ENCODE measurements around the gene CHRNA3.

Gene CHRNA3

GRCh38 chr15:78636378-78636859, 15.6 kb upstream of the CHRNA3 start:
- TF ChIP-seq, protein P1, sequence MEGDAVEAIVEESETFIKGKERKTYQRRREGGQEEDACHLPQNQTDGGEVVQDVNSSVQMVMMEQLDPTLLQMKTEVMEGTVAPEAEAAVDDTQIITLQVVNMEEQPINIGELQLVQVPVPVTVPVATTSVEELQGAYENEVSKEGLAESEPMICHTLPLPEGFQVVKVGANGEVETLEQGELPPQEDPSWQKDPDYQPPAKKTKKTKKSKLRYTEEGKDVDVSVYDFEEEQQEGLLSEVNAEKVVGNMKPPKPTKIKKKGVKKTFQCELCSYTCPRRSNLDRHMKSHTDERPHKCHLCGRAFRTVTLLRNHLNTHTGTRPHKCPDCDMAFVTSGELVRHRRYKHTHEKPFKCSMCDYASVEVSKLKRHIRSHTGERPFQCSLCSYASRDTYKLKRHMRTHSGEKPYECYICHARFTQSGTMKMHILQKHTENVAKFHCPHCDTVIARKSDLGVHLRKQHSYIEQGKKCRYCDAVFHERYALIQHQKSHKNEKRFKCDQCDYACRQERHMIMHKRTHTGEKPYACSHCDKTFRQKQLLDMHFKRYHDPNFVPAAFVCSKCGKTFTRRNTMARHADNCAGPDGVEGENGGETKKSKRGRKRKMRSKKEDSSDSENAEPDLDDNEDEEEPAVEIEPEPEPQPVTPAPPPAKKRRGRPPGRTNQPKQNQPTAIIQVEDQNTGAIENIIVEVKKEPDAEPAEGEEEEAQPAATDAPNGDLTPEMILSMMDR (IDR thresholded peaks at IDR 0.05; ENCODE audit: low read depth, low read length): no peak

GRCh38 chr15:78635346-78635745, 14.6 kb upstream of the CHRNA3 start:
- TF ChIP-seq, protein P1 (IDR thresholded peaks at IDR 0.05; ENCODE audit: low read depth, low read length): no peak
- DNase-seq (ENCODE audit: extremely low read depth, low read depth): no peak

More at GRCh38 chr15:78636378-78636859, 15.6 kb upstream of the CHRNA3 start:
- no peak for DNase-seq (ENCODE audit: extremely low read depth, low read depth)

DNA sequence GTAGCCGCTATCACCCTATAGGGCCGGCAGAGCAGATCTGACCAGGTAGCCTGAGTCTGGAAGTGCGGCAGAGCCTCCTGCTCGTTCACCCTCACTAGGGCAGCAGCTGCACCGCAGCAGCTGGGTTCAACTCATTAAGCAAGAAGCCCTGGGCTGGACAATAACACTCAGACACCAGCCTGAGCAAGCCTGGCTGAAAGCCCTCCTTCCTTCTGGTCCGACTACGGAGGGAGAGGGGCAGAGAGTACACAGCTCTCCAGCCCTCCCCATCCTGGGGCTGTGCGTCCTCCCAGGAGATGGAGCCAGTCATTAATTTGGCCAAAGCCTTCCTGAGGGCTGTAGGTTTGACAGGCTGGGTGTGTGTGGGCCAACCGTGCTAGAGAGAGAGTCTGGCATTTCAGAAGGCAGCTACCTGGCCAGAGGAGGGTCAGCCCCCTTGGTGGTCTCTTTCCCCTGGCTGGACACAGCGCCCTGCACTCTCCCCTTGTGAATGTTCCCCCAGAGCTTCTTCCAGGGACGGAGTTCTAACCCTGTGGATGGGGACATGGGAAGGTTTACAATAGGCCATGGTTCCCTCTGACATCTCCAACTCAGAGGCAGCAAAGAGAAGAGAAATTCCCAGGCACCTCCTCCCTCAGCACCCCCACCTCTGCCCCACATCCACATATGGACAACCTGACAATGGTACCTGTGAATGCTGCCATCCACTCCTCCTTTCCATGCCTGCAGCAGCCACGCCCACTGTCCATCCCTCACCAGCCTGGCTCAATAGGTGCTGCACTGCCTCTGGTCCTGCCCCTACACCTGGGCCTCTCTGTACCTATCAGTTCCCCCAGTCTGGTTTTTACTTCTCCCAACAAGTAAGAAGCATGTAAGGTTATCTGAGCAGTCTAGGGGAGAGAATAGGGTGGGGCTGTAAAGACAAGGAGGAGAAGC, 13.7 kb upstream of the CHRNA3 start:
- TF ChIP-seq, protein P1 (IDR thresholded peaks at IDR 0.05; ENCODE audit: low read depth, low read length): no peak
- no peak for DNase-seq (ENCODE audit: extremely low read depth, low read depth)

DNA sequence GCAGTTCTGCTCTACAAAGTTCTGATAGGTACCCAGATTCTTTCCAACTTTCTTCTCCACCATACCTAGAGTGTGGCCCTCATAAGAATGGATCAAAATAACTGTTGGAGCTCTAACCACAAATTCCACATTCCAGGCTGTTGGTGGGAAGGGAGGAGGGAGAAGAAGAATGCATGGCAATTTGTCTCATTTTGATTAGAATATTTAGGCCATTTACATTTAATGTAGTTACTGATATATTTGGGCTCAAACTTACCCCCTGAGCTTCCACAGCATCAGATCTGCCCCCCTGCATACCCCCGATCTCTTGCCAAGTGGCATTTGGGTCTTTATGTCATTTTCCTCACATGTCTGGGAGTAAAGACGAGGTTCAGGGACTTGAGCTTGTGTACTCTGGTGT, 12.6 kb upstream of the CHRNA3 start:
- TF ChIP-seq, protein P1 (IDR thresholded peaks at IDR 0.05; ENCODE audit: low read depth, low read length): no peak

DNA sequence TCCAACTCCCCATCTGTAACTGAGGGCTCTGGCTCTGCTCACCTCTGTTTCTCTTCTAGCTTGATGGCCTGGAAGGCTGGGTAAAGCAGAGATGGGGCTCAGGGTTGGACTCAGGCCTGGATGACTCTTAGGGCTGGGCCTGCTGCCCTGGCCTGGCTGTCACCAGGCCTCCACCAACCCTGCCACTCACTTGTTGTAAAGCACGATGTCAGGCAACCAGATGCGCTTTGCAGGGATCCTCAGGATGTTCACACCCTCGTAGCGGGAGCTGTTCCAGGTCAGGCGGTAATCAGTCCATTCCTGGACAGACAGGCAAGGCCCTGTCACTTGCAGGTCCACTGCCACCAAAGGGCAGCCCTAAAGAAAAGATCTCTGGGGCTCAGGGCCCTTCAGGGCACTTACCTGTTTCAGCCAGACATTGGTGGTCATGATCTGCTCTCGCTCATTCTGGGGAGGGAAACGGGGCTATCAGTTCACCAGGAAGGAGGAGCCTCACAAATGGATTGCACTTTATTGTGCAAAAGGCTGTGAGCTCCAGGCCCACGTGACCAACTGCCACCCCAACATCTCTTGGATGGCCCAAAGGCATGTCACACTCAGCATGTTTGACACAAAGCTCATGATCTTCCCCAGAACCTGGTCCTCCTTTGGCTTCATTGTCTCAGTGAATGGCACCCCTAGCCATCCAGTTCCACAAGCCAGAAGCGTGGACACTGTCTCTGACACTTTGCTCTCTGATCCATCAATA, 10.3 kb upstream of the CHRNA3 start:
- TF ChIP-seq, protein P1 (IDR thresholded peaks at IDR 0.05; ENCODE audit: low read depth, low read length): no peak
- DNase-seq (ENCODE audit: extremely low read depth, low read depth): no peak

More for the DNA sequence above, 12.6 kb upstream of the CHRNA3 start:
- no peak for DNase-seq (ENCODE audit: extremely low read depth, low read depth)

DNA sequence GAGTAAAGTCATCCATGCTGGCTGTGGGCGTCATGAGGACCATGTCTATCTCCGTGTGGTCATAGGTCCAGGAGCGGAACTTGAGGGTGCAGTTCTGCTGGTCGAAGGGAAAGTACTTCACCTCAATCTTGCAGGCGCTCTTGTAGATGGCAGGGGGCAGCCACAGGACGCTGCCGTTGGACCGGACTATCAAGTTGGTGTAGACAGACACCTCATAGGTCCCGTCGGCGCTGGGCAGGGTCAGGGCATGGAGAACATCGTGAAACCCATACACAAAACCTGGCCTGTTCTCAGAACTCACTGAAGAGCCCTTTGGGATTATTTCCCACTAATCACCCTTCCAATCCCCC, 8.9 kb upstream of the CHRNA3 start:
- TF ChIP-seq, protein P1 (IDR thresholded peaks at IDR 0.05; ENCODE audit: low read depth, low read length): no peak
- no peak for DNase-seq (ENCODE audit: extremely low read depth, low read depth)
